ENCODE measurements around the gene FBXL14. TPM values are rescaled to one million over a fixed set of nuclear protein-coding genes. Genes with fewer than 3 reads are reported as not detected.
"Not testable (repeated sequence)": the region's sequence is repeated elsewhere in the genome, so short reads cannot be mapped to it uniquely, and the experiment has no call there.

The FBXL14 gene
- total and polyA plus RNA-seq, 4 donors: 4.4 to 23.0 (median 13.1) TPM

DNA sequence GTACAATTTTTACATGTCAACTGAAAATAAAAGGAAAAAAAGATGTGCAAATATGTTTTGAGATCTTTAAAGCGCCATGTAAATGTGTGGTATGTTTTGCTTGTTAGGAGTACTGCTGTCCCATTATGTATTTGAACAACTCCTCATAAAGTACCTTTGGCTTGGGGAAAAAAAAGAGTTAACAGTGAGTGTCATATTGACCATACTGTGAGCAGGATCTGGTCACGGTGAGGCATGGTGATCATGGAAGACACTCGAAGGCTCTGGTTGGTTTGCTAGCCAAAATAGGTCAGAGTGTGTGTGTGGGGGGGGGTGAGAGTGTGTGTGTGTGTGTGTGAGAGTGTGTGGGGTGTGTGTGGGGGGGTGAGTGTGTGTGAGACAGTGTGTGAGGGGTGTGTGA lies 10.1 kb upstream of the FBXL14 start:
- H3K9ac ChIP-seq (ENCODE audit: insufficient read depth in 1 of 2, low read length in 2 of 2): no peak overlapping the region
- H3K4me3 ChIP-seq: no peak overlapping the region
- H3K36me3 ChIP-seq (ENCODE audit: control insufficient read depth in 4 of 4, insufficient read depth in 4 of 4, low read length in 4 of 4): no peaks in the 10 kb centered on the region
- peaks cover 0 to 20% (median 4%) of the 10 kb centered on the region in 5 donors for H3K4me1 ChIP-seq (ENCODE audit: control insufficient read depth in 5 of 5, insufficient read depth in 5 of 5, low read length in 5 of 5)
- no peaks in the 10 kb centered on the region for H3K27me3 ChIP-seq (ENCODE audit: control insufficient read depth in 3 of 3, insufficient read depth in 3 of 3, low read length in 2 of 3)
- H3K27ac ChIP-seq (ENCODE audit: low read depth in 1 of 2, low read length in 1 of 2): peak overlapping the region in 1 of 2 donors; percentile 31
- TF ChIP-seq, protein P1, sequence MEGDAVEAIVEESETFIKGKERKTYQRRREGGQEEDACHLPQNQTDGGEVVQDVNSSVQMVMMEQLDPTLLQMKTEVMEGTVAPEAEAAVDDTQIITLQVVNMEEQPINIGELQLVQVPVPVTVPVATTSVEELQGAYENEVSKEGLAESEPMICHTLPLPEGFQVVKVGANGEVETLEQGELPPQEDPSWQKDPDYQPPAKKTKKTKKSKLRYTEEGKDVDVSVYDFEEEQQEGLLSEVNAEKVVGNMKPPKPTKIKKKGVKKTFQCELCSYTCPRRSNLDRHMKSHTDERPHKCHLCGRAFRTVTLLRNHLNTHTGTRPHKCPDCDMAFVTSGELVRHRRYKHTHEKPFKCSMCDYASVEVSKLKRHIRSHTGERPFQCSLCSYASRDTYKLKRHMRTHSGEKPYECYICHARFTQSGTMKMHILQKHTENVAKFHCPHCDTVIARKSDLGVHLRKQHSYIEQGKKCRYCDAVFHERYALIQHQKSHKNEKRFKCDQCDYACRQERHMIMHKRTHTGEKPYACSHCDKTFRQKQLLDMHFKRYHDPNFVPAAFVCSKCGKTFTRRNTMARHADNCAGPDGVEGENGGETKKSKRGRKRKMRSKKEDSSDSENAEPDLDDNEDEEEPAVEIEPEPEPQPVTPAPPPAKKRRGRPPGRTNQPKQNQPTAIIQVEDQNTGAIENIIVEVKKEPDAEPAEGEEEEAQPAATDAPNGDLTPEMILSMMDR (IDR thresholded peaks at IDR 0.05; ENCODE audit: control extremely low read depth, extremely low read depth): no peak
- ATAC-seq (ENCODE audit: insufficient read depth, low FRiP score) (no peak), DNase-seq (no peak)
- H3K9me3 ChIP-seq (ENCODE audit: control insufficient read depth in 4 of 4, insufficient read depth in 3 of 4, low read length in 3 of 4): no peaks in the 10 kb centered on the region
- WGBS, 2 donors: 69 to 89% methylated on average over 3 of the region's 3 CpGs

DNA sequence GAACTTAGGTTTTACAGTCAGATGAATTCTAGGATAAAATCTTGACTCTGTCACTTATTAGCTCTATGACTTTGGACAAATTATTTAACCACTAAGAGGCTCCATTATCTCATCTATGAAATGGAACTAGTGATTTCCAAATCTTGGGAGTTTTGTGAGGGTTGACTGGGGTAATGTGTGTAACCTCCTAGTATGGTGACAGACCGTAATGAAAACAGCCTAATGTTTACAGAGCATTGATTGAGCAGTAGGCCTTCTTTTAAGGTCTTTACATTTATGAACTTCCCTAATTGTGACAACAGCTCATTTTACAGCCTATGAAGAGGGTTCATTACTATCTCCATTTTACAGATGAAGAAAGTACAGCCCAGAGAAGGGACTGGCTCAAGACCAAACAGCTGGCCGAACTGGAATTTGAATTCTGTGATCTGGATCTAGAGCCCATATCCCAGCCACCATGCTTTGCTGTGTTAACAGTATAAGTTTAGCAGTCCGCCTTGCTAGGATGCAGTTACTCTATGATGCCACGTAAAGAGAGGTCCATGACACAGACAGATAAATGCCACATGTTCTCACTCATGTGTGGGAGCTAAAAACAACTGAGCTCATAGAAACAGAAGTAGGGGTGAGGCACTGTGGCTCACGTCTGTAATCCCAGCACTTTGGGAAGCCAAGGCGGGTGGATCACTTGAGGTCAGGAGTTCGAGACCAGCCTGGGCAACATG lies 9.1 kb upstream of the FBXL14 start:
- no peaks in the 10 kb centered on the region for H3K9me3 ChIP-seq (ENCODE audit: control insufficient read depth in 4 of 4, insufficient read depth in 3 of 4, low read length in 3 of 4)
- H3K27me3 ChIP-seq (ENCODE audit: control insufficient read depth in 3 of 3, insufficient read depth in 3 of 3, low read length in 2 of 3): no peaks in the 10 kb centered on the region
- H3K4me3 ChIP-seq: no peak overlapping the region
- no peak overlapping the region for H3K9ac ChIP-seq (ENCODE audit: insufficient read depth in 1 of 2, low read length in 2 of 2)
- H3K36me3 ChIP-seq (ENCODE audit: control insufficient read depth in 4 of 4, insufficient read depth in 4 of 4, low read length in 4 of 4): no peaks in the 10 kb centered on the region
- no peak for DNase-seq
- ATAC-seq (ENCODE audit: insufficient read depth, low FRiP score): no peak
- WGBS, 2 donors: 90 to 95% methylated on average over 7 of the region's 7 CpGs
- H3K27ac ChIP-seq (ENCODE audit: low read depth in 1 of 2, low read length in 1 of 2): no peak overlapping the region
- TF ChIP-seq, protein P1 (IDR thresholded peaks at IDR 0.05; ENCODE audit: control extremely low read depth, extremely low read depth): no peak
- H3K4me1 ChIP-seq (ENCODE audit: control insufficient read depth in 5 of 5, insufficient read depth in 5 of 5, low read length in 5 of 5): peaks cover 0 to 17% (median 4%) of the 10 kb centered on the region in 5 donors

DNA sequence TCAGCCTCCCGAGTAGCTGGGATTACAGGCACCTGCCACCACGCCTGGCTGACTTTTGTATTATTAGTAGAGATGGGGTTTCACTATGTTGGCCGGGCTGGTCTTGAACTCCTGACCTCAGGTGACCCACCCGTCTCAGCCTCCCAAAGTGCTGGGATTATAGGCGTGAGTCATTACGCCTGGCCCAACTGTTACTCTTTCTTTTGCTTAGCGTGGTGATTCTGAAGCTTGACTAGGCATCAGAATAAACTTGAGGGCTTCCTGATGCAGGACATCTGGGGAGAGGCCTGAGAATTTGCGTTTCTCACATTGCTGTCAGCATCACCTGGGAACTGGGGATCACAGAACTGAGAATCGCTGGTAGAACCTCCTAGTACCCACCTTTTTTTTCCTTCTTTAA lies 8.3 kb upstream of the FBXL14 start:
- not testable (repeated sequence) for H3K9ac ChIP-seq (ENCODE audit: insufficient read depth in 1 of 2, low read length in 2 of 2); H3K4me3 ChIP-seq; DNase-seq; H3K27me3 ChIP-seq (ENCODE audit: control insufficient read depth in 3 of 3, insufficient read depth in 3 of 3, low read length in 2 of 3); ATAC-seq (ENCODE audit: insufficient read depth, low FRiP score); H3K9me3 ChIP-seq (ENCODE audit: control insufficient read depth in 4 of 4, insufficient read depth in 3 of 4, low read length in 3 of 4); H3K36me3 ChIP-seq (ENCODE audit: control insufficient read depth in 4 of 4, insufficient read depth in 4 of 4, low read length in 4 of 4); H3K27ac ChIP-seq (ENCODE audit: low read depth in 1 of 2, low read length in 1 of 2)
- WGBS, 2 donors: 95 to 96% methylated on average over 9 of the region's 9 CpGs
- H3K4me1 ChIP-seq (ENCODE audit: control insufficient read depth in 5 of 5, insufficient read depth in 5 of 5, low read length in 5 of 5): peaks cover 0 to 14% (median 4%) of the 10 kb centered on the region in 5 donors

DNA sequence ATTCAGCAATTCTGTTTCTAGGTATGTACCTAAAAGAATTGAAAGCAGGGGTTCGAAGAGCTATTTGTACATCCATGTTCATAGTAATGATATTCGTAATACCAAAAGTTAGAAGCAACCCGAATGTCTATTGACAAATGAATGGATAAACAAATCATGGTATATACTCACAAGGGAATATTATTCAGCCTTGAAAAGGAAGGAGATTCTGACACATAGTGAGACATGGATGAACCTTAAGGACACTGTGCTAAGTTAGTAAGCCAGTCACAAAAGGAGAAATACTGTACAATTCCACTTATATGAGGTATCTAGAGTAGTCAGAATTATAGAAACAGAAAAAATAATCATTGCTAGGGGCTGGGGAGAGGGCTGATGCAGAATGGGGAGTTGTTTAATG lies 4.4 kb upstream of the FBXL14 start:
- 97 to 98% methylated on average over 3 of the region's 3 CpGs for WGBS, 2 donors
- H3K9ac ChIP-seq (ENCODE audit: insufficient read depth in 1 of 2, low read length in 2 of 2): no peak overlapping the region
- H3K27ac ChIP-seq (ENCODE audit: low read depth in 1 of 2, low read length in 1 of 2): no peak overlapping the region
- H3K4me3 ChIP-seq: no peak overlapping the region
- TF ChIP-seq, protein P1 (IDR thresholded peaks at IDR 0.05; ENCODE audit: control extremely low read depth, extremely low read depth): no peak
- DNase-seq (no peak), ATAC-seq (ENCODE audit: insufficient read depth, low FRiP score) (no peak)
- peaks cover 0 to 10% (median 2%) of the 10 kb centered on the region in 5 donors for H3K4me1 ChIP-seq (ENCODE audit: control insufficient read depth in 5 of 5, insufficient read depth in 5 of 5, low read length in 5 of 5)
- H3K9me3 ChIP-seq (ENCODE audit: control insufficient read depth in 4 of 4, insufficient read depth in 3 of 4, low read length in 3 of 4): no peaks in the 10 kb centered on the region
- H3K36me3 ChIP-seq (ENCODE audit: control insufficient read depth in 4 of 4, insufficient read depth in 4 of 4, low read length in 4 of 4): no peaks in the 10 kb centered on the region
- H3K27me3 ChIP-seq (ENCODE audit: control insufficient read depth in 3 of 3, insufficient read depth in 3 of 3, low read length in 2 of 3): no peaks in the 10 kb centered on the region
